Lower leg skin (tissue), 4 donors: ENCODE results near the gene ATP5ME. TPM values are rescaled to one million over a fixed set of nuclear protein-coding genes. Genes with fewer than 3 reads are reported as not detected.

Experiments
- DNase-seq, 2 donors: peaks; one replicate each; pipeline ENCODE4 v3.0.0-alpha.2; 2019; ENCODE audit warnings: low spot score in 2 of 2
- H3K4me3 ChIP-seq: fragments of 200-600 bp; sonication (generic); 2 replicates; pipeline ENCODE4 v1.5.1; 2017; ENCODE audit warnings: mild to moderate bottlenecking, low read depth; ENCODE audit not compliant: poor library complexity, severe bottlenecking
- CTCF ChIP-seq, 3 donors: fragments of 450-650 bp; IDR thresholded peaks; one replicate each; pipeline ENCODE4 v1.5.1; 2016; ENCODE audit warnings: antibody characterized with exemption in 3 of 3, mild to moderate bottlenecking in 3 of 3, moderate library complexity in 2 of 3
- POLR2A ChIP-seq, 2 donors: fragments of 450-650 bp; IDR thresholded peaks; one replicate each; pipeline ENCODE4 v1.6.1; 2016 to 2017; ENCODE audit warnings: antibody characterized with exemption in 2 of 2, mild to moderate bottlenecking in 1 of 2, moderate library complexity in 1 of 2
- WGBS, 2 donors: methylation state at CpG; one replicate each; pipeline ENCODE4 v1.1.5; 2018; 5-methylcytosine and 5-hydroxymethylcytosine counted together
- intact Hi-C: fragments of 100-400 bp; cut with DNase I; formaldehyde crosslinking; loops from one replicate; pipeline ENCODE4 v1.15.0; 2023; ENCODE audit warnings: low total_unique reads
- total RNA-seq, 4 donors: library from RNA; depleted of rRNA; stranded (reverse); fragments of >200 nt; gene quantifications; one replicate each; pipeline ENCODE4 v1.1.0, GENCODE V29; 2016

The ATP5ME gene
- total RNA-seq, 4 donors from 2014 or later = 38.2 to 172 (median 140) TPM

- 64 to 67% methylated on average over 24 of the region's 24 CpGs for WGBS, 2 donors
- no peak for TF ChIP-seq POLR2A (IDR thresholded peaks at IDR 0.05)
- TF ChIP-seq CTCF (IDR thresholded peaks at IDR 0.05) = no peak
- no peak for DNase-seq
These were observed 22.0 kb downstream of the ATP5ME start for GRCh38 chr4:651884-652642.

GRCh38 chr4:650951-651883, 22.9 kb downstream of the ATP5ME start:
- 20 to 38% methylated on average over 36 to 46 of the region's 49 CpGs for WGBS, 2 donors
- no peak for DNase-seq
- no peak overlapping the region for H3K4me3 ChIP-seq
- intact Hi-C loops = no loop called here
- TF ChIP-seq CTCF (IDR thresholded peaks at IDR 0.05) (no peak), POLR2A (IDR thresholded peaks at IDR 0.05) (no peak)

More at GRCh38 chr4:651884-652642, 22.0 kb downstream of the ATP5ME start:
- intact Hi-C loops = no loop called here
- no peak overlapping the region for H3K4me3 ChIP-seq

- 76 to 82% methylated on average over 16 to 18 of the region's 18 CpGs for WGBS, 2 donors
- intact Hi-C loops = no loop called here
- no peak overlapping the region for H3K4me3 ChIP-seq
- DNase-seq = no peak
- TF ChIP-seq POLR2A (IDR thresholded peaks at IDR 0.05) (no peak), CTCF (IDR thresholded peaks at IDR 0.05) (no peak)
These were observed 23.6 kb downstream of the ATP5ME start for GRCh38 chr4:650461-650860.

- DNase-seq = no peak
- intact Hi-C loops = no loop called here
- 89 to 90% methylated on average over 12 to 13 of the region's 13 CpGs for WGBS, 2 donors
- H3K4me3 ChIP-seq = no peak overlapping the region
- TF ChIP-seq CTCF (IDR thresholded peaks at IDR 0.05) (no peak), POLR2A (IDR thresholded peaks at IDR 0.05) (no peak)
These were observed 24.2 kb downstream of the ATP5ME start for GRCh38 chr4:649751-650310.

GRCh38 chr4:649293-649625, 24.8 kb downstream of the ATP5ME start:
- TF ChIP-seq POLR2A (IDR thresholded peaks at IDR 0.05) (no peak), CTCF (IDR thresholded peaks at IDR 0.05) (no peak)
- 93 to 96% methylated on average over 6 to 7 of the region's 7 CpGs for WGBS, 2 donors
- DNase-seq = no peak
- intact Hi-C loops = no loop called here
- no peak overlapping the region for H3K4me3 ChIP-seq
